ENCODE measurements around the gene SPSB1. TPM values are rescaled to one million over a fixed set of nuclear protein-coding genes. Genes with fewer than 3 reads are reported as not detected.

Gene SPSB1
- total and polyA plus RNA-seq, 12 donors, result 1.4 to 14.0 (median 9.9) TPM

DNA sequence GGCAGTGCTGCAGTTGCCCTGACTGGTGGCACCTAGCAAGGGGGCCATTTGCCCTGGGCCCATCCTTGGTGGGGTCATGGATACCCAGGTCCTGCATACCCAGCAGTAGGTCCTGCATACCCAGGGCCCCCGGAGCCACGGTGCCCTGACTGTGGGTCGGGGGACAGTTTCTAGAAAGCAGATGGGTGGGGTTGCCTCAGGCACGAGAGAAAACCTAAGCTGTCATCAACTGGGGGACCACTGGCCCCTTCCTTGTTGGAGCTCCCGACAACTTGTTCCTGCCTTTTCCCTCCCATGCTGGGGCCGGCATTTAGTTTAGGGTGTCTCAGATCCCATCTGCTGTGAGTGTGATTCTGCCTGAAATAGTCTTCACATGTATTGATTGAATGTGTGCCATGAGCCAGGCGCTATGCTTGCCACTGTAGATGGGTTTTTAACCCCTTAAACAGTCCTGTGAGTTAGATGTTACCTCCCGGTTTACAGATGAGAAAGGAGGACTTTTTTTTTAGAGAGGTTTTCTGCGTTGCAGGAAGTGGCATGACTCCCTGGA, 15.6 kb downstream of the SPSB1 start:
- intact Hi-C loops (cut with DNase I), result no loop called here
- H3K4me3 ChIP-seq, result no peak overlapping the region
- WGBS, 4 donors, result 86 to 88% (median 87%) methylated on average over 9 of the region's 9 CpGs
- no peaks in the 10 kb centered on the region for H3K9me3 ChIP-seq (replicated peaks in 1 of 3)
- TF ChIP-seq, protein P1, sequence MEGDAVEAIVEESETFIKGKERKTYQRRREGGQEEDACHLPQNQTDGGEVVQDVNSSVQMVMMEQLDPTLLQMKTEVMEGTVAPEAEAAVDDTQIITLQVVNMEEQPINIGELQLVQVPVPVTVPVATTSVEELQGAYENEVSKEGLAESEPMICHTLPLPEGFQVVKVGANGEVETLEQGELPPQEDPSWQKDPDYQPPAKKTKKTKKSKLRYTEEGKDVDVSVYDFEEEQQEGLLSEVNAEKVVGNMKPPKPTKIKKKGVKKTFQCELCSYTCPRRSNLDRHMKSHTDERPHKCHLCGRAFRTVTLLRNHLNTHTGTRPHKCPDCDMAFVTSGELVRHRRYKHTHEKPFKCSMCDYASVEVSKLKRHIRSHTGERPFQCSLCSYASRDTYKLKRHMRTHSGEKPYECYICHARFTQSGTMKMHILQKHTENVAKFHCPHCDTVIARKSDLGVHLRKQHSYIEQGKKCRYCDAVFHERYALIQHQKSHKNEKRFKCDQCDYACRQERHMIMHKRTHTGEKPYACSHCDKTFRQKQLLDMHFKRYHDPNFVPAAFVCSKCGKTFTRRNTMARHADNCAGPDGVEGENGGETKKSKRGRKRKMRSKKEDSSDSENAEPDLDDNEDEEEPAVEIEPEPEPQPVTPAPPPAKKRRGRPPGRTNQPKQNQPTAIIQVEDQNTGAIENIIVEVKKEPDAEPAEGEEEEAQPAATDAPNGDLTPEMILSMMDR (IDR thresholded peaks at IDR 0.05), result no peak
- no peak for TF ChIP-seq POLR2A (IDR thresholded peaks at IDR 0.05)
- H3K27me3 ChIP-seq, result no peaks in the 10 kb centered on the region
- no peak overlapping the region for H3K27ac ChIP-seq
- H3K4me1 ChIP-seq (replicated peaks in 1 of 2), result peaks cover 0 to 7% of the 10 kb centered on the region in 2 donors
- H3K36me3 ChIP-seq (replicated peaks in 1 of 2), result no peaks in the 10 kb centered on the region
- DNase-seq, result no peak

GRCh38 chr1:9309080-9309479, 16.4 kb downstream of the SPSB1 start:
- intact Hi-C loops (cut with DNase I), result no loop called here
- Histone ChIP-seq H3K4me3 (no peak overlapping the region), H3K27me3 (no peaks in the 10 kb centered on the region), H3K27ac (no peak overlapping the region), H3K9me3 (replicated peaks in 1 of 3) (no peaks in the 10 kb centered on the region), H3K4me1 (replicated peaks in 1 of 2) (no peaks in the 10 kb centered on the region), H3K36me3 (replicated peaks in 1 of 2) (no peaks in the 10 kb centered on the region)
- WGBS, 4 donors, result 81 to 97% (median 96%) methylated on average over 4 to 8 of the region's 8 CpGs
- DNase-seq, result no peak
- TF ChIP-seq, protein P1 (IDR thresholded peaks at IDR 0.05), result no peak
- TF ChIP-seq POLR2A (IDR thresholded peaks at IDR 0.05), result no peak

- H3K27me3 ChIP-seq, result no peaks in the 10 kb centered on the region
- intact Hi-C loops (cut with DNase I), result no loop called here
- DNase-seq, result no peak
- H3K27ac ChIP-seq, result no peak overlapping the region
- TF ChIP-seq, protein P1 (IDR thresholded peaks at IDR 0.05), result no peak
- no peak for TF ChIP-seq POLR2A (IDR thresholded peaks at IDR 0.05)
- WGBS, 4 donors, result 87 to 96% (median 94%) methylated on average over 5 to 7 of the region's 7 CpGs
- H3K4me1 ChIP-seq (replicated peaks in 1 of 2), result no peaks in the 10 kb centered on the region
- H3K36me3 ChIP-seq (replicated peaks in 1 of 2), result no peaks in the 10 kb centered on the region
- H3K4me3 ChIP-seq, result no peak overlapping the region
- H3K9me3 ChIP-seq (replicated peaks in 1 of 3), result no peaks in the 10 kb centered on the region
These were observed 17.3 kb downstream of the SPSB1 start for GRCh38 chr1:9309991-9310390.

DNA sequence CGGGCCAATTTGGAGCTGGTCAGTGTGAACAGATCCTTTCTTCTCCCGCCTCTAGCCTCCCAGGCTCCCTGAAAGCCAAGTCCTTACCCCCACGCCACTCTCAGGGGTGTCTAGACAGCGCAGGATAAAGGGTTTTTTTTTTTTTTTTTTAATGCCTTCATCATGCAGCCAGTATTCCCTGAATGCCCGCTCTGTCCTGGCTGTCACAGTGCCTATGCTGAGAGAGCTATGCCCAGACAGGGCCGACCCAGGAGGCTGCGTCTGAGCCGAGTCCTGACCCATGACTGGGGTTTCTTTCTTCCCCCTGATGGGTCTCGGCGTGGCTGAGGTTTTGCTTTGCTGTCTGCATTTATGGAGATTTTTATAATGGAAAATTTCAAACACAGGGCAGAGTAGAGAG, 18.3 kb downstream of the SPSB1 start:
- no peak overlapping the region for H3K4me3 ChIP-seq
- H3K4me1 ChIP-seq (replicated peaks in 1 of 2), result peaks cover 0 to 9% of the 10 kb centered on the region in 2 donors
- no peak overlapping the region for H3K27ac ChIP-seq
- 89 to 94% (median 92%) methylated on average over 8 to 10 of the region's 10 CpGs for WGBS, 4 donors
- TF ChIP-seq, protein P1 (IDR thresholded peaks at IDR 0.05), result no peak
- no peak for TF ChIP-seq POLR2A (IDR thresholded peaks at IDR 0.05)
- H3K27me3 ChIP-seq, result no peaks in the 10 kb centered on the region
- no peaks in the 10 kb centered on the region for H3K9me3 ChIP-seq (replicated peaks in 1 of 3)
- intact Hi-C loops (cut with DNase I), result no loop called here
- DNase-seq, result no peak
- no peaks in the 10 kb centered on the region for H3K36me3 ChIP-seq (replicated peaks in 1 of 2)
